ENCODE measurements around the gene BCR. TPM values are rescaled to one million over a fixed set of nuclear protein-coding genes. Genes with fewer than 3 reads are reported as not detected.
A peak's percentile ranks its signal among the peaks of the same experiment; 100 is the strongest.

The BCR gene
- total and polyA plus RNA-seq, 2 donors (not counting 1 experiment from before 2014, with no cell fraction given): 15.7 to 66.6 TPM

DNA sequence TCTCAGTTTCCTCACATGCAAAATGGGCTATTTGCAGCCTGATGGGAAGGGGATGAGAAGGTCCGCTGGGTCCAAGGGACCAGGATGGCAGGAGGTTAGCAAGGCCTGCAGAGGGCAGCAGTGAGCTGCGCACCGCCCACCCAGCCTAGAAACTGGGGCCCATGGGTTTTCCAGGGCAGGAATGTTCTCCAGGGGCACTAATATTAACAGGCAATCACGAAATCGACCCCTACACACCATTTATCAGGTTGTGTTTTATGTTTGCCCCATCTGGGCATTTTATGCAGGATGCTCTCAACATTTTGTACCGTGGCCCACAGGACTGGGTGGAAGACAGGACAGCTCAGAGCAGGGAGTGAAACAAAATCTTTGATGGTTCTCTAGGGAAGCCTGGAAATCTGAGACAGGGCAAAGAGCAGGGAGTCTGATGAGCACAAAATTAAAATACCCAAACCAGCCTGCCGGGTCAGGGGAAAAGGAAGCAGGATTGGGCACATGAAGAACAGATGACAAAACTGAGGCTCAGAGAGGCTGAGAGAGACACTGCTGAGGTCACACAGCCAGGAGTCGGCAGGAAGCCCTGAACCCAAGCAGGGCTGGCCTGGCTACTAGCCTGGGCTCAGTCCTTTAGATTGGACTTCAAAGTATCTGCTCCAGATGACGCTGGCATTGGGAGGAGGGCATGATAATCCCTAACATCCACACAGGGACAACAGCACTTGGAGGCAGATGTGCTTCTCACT is 1.6 kb upstream of the BCR start:
- no peak for TF ChIP-seq EZH2 (IDR thresholded peaks at IDR 0.05; ENCODE audit: low read length, missing control alignments)
- TF ChIP-seq, protein P1, sequence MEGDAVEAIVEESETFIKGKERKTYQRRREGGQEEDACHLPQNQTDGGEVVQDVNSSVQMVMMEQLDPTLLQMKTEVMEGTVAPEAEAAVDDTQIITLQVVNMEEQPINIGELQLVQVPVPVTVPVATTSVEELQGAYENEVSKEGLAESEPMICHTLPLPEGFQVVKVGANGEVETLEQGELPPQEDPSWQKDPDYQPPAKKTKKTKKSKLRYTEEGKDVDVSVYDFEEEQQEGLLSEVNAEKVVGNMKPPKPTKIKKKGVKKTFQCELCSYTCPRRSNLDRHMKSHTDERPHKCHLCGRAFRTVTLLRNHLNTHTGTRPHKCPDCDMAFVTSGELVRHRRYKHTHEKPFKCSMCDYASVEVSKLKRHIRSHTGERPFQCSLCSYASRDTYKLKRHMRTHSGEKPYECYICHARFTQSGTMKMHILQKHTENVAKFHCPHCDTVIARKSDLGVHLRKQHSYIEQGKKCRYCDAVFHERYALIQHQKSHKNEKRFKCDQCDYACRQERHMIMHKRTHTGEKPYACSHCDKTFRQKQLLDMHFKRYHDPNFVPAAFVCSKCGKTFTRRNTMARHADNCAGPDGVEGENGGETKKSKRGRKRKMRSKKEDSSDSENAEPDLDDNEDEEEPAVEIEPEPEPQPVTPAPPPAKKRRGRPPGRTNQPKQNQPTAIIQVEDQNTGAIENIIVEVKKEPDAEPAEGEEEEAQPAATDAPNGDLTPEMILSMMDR (conservative IDR thresholded peaks at IDR 0.05 in 1 of 2, IDR thresholded peaks at IDR 0.05 in 1 of 2; ENCODE audit: low read depth in 1 of 2, low read length in 2 of 2): peak; percentile 96 to 99
- no peak overlapping the region for H3K27ac ChIP-seq (ENCODE audit: insufficient read depth, low read length)
- H2AFZ ChIP-seq (ENCODE audit: low read length): no peak overlapping the region
- H3K36me3 ChIP-seq (ENCODE audit: control insufficient read depth, insufficient read depth, low read length): no peaks in the 10 kb centered on the region
- no peaks in the 10 kb centered on the region for H3K9me3 ChIP-seq (ENCODE audit: control insufficient read depth, insufficient read depth, low read depth, low read length)
- no peaks in the 10 kb centered on the region for H4K20me1 ChIP-seq (ENCODE audit: control insufficient read depth, extremely low read depth, insufficient read depth, low read length)
- DNase-seq (ENCODE audit: low read depth in 2 of 2): peak; percentile 26 to 56
- H3K79me2 ChIP-seq (ENCODE audit: control insufficient read depth, insufficient read depth, low read length): peaks cover 25% of the 10 kb centered on the region
- no peaks in the 10 kb centered on the region for H3K27me3 ChIP-seq (ENCODE audit: control insufficient read depth, insufficient read depth, low read length)
- H3K4me1 ChIP-seq (ENCODE audit: control insufficient read depth, extremely low read depth, insufficient read depth, low read length): peaks cover 9% of the 10 kb centered on the region
- H3K4me3 ChIP-seq (replicated peaks in 1 of 4; ENCODE audit: control extremely low read depth in 1 of 4, insufficient read depth in 1 of 4, low read depth in 3 of 4, low read length in 4 of 4): no peak overlapping the region
- H3K9ac ChIP-seq (ENCODE audit: insufficient read depth, low read length): no peak overlapping the region
- no peak overlapping the region for H3K4me2 ChIP-seq (ENCODE audit: extremely low read depth, insufficient read depth, low read length)

DNA sequence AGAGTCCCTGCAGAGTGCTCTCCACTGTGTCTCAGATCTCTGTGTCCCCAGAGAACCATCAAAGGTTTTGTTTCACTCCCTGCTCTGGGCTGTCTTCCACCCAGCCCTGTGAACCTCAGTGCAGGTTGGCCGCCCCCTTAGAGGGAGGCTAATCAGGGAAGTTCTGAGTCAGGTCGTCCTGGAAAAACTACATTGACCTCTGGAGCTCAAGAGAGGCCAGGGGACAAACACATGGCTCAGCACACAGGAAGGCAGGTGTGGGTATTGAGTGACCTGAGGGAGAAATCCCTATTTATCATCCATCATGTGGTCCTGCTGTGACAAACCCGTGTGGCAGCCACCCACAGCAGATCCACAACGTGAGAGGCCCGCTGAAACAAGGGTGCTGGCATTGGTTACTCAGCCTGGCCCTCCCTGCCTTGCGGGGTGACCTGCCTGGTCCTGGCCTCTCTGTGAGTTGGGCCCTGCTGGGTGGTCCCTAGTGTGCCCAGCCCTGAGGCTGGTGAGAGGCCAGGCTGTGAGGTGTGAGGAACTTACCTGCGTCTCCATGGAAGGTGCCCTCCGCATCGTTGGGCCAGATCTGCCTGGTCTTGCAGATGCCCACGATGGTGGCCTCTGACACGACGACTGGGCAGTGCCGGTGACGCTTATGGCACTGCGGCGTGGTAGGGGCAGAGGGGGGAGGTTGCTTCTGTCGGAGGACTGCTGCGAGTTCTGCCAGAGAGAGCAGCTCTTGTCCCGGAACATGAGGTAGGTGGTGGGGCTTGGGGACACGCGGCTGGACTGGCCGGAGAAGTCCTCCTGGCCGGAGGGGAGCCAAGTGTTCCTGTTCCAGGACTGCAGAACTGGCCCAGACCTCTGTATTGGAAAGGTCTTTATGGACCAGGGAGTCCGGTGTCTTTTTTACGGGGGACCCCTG is 669 bp upstream of the BCR start:
- no peak overlapping the region for H3K27ac ChIP-seq (ENCODE audit: insufficient read depth, low read length)
- no peak for DNase-seq (ENCODE audit: low read depth in 2 of 2)
- H3K79me2 ChIP-seq (ENCODE audit: control insufficient read depth, insufficient read depth, low read length): peaks cover 26% of the 10 kb centered on the region
- H3K9ac ChIP-seq (ENCODE audit: insufficient read depth, low read length): peak overlapping the region; percentile 20
- H3K4me1 ChIP-seq (ENCODE audit: control insufficient read depth, extremely low read depth, insufficient read depth, low read length): peaks cover 9% of the 10 kb centered on the region
- H3K4me3 ChIP-seq (replicated peaks in 1 of 4; ENCODE audit: control extremely low read depth in 1 of 4, insufficient read depth in 1 of 4, low read depth in 3 of 4, low read length in 4 of 4): peak overlapping the region; percentile 33 to 59 (median 39)
- peak overlapping the region; percentile 77 for H2AFZ ChIP-seq (ENCODE audit: low read length)
- TF ChIP-seq, protein P1 (conservative IDR thresholded peaks at IDR 0.05 in 1 of 2, IDR thresholded peaks at IDR 0.05 in 1 of 2; ENCODE audit: low read depth in 1 of 2, low read length in 2 of 2): no peak
- TF ChIP-seq EZH2 (IDR thresholded peaks at IDR 0.05; ENCODE audit: low read length, missing control alignments): no peak
- no peaks in the 10 kb centered on the region for H3K27me3 ChIP-seq (ENCODE audit: control insufficient read depth, insufficient read depth, low read length)
- no peaks in the 10 kb centered on the region for H3K36me3 ChIP-seq (ENCODE audit: control insufficient read depth, insufficient read depth, low read length)
- no peaks in the 10 kb centered on the region for H3K9me3 ChIP-seq (ENCODE audit: control insufficient read depth, insufficient read depth, low read depth, low read length)
- peak overlapping the region; percentile 81 for H3K4me2 ChIP-seq (ENCODE audit: extremely low read depth, insufficient read depth, low read length)
- no peaks in the 10 kb centered on the region for H4K20me1 ChIP-seq (ENCODE audit: control insufficient read depth, extremely low read depth, insufficient read depth, low read length)
